ENCODE measurements around the gene TMOD3. TPM values are rescaled to one million over a fixed set of nuclear protein-coding genes. Genes with fewer than 3 reads are reported as not detected.

The TMOD3 gene
- total RNA-seq, 1 donor from 2014 or later = 80.3 TPM

GRCh38 chr15:51846463-51847230 lies 17.2 kb downstream of the TMOD3 start:
- H3K36me3 ChIP-seq (ENCODE audit: control insufficient read depth, insufficient read depth, low read length) = no peaks in the 10 kb centered on the region
- DNase-seq (ENCODE audit: low read depth) = peak; percentile 92
- TF ChIP-seq, protein P1, sequence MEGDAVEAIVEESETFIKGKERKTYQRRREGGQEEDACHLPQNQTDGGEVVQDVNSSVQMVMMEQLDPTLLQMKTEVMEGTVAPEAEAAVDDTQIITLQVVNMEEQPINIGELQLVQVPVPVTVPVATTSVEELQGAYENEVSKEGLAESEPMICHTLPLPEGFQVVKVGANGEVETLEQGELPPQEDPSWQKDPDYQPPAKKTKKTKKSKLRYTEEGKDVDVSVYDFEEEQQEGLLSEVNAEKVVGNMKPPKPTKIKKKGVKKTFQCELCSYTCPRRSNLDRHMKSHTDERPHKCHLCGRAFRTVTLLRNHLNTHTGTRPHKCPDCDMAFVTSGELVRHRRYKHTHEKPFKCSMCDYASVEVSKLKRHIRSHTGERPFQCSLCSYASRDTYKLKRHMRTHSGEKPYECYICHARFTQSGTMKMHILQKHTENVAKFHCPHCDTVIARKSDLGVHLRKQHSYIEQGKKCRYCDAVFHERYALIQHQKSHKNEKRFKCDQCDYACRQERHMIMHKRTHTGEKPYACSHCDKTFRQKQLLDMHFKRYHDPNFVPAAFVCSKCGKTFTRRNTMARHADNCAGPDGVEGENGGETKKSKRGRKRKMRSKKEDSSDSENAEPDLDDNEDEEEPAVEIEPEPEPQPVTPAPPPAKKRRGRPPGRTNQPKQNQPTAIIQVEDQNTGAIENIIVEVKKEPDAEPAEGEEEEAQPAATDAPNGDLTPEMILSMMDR (IDR thresholded peaks at IDR 0.05; ENCODE audit: insufficient read depth, low read length, severe bottlenecking) = no peak
- FAIRE-seq = no peak
- H3K4me3 ChIP-seq (ENCODE audit: low read depth, low read length) = no peak overlapping the region
- H3K27me3 ChIP-seq (ENCODE audit: control insufficient read depth, insufficient read depth, low read length) = no peaks in the 10 kb centered on the region

DNA sequence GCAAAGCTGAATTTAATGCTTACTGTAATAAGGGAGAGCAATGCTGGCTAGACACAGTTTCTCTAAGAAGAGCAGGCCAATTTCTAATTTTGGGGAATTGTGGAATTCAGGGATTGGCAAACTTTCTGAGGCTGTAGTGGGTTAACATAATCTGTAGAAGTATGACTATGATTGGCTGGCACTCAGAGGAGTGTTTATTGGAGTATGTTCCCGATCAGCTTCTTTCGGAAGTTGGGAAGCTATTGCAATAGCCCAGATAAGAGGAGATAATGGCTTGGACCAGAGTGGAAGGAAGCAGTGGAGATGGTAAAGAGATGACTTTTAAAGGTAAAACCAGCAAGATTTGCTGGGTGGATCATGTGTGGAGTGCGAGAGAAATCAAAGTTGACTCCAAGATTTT lies 19.4 kb downstream of the TMOD3 start:
- DNase-seq (ENCODE audit: low read depth) = no peak
- FAIRE-seq = no peak
- Histone ChIP-seq H3K36me3 (ENCODE audit: control insufficient read depth, insufficient read depth, low read length) (no peaks in the 10 kb centered on the region), H3K27me3 (ENCODE audit: control insufficient read depth, insufficient read depth, low read length) (no peaks in the 10 kb centered on the region), H3K4me3 (ENCODE audit: low read depth, low read length) (no peak overlapping the region)
- TF ChIP-seq, protein P1 (IDR thresholded peaks at IDR 0.05; ENCODE audit: insufficient read depth, low read length, severe bottlenecking) = no peak

DNA sequence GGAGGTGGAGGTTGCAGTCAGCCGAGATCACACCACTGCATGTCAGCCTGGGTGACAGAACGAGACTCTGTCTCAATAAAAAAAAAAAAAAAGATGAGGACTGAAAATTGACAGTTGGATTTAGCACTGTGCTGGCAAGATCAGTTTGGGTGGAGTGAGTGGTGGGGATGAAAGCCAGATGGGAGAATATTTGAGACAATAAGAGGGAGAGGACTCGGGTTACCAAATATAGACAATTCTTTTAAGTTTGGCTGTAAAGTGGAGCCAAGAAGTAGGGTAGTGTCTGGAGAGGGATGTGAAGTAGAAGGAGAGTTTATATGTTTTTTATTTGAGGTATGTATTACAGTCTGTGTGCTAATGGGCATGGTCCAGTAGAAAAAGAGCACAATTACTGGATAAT lies 20.4 kb downstream of the TMOD3 start:
- FAIRE-seq (no peak), DNase-seq (ENCODE audit: low read depth) (no peak)
- H3K27me3 ChIP-seq (ENCODE audit: control insufficient read depth, insufficient read depth, low read length) = no peaks in the 10 kb centered on the region
- TF ChIP-seq, protein P1 (IDR thresholded peaks at IDR 0.05; ENCODE audit: insufficient read depth, low read length, severe bottlenecking) = no peak
- H3K36me3 ChIP-seq (ENCODE audit: control insufficient read depth, insufficient read depth, low read length) = no peaks in the 10 kb centered on the region
- H3K4me3 ChIP-seq (ENCODE audit: low read depth, low read length) = no peak overlapping the region

DNA sequence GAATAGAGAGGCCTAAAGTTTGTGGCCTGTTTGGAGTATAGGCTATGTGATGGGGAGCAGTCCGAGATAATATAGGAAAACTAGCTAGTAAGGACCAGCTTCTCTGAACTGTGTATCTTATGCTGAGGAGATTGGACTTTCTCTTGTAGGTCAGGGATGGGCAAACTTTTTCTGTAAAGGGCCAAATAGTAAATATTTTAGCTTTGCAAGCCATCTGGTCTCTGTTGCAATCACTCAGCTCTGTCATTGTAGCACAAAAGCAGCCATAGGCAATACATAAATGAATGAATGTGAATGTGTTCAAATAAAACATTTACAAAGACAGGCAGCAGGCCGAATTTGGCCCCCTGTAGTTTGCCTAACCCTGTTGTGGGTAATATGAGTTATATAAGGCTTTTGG lies 24.5 kb downstream of the TMOD3 start:
- no peak for DNase-seq (ENCODE audit: low read depth)
- Histone ChIP-seq H3K4me3 (ENCODE audit: low read depth, low read length) (no peak overlapping the region), H3K27me3 (ENCODE audit: control insufficient read depth, insufficient read depth, low read length) (no peaks in the 10 kb centered on the region), H3K36me3 (ENCODE audit: control insufficient read depth, insufficient read depth, low read length) (no peaks in the 10 kb centered on the region)
- TF ChIP-seq, protein P1 (IDR thresholded peaks at IDR 0.05; ENCODE audit: insufficient read depth, low read length, severe bottlenecking) = no peak
- no peak for FAIRE-seq

- TF ChIP-seq, protein P1 (IDR thresholded peaks at IDR 0.05; ENCODE audit: insufficient read depth, low read length, severe bottlenecking) = no peak
- no peak for DNase-seq (ENCODE audit: low read depth)
- Histone ChIP-seq H3K27me3 (ENCODE audit: control insufficient read depth, insufficient read depth, low read length) (no peaks in the 10 kb centered on the region), H3K4me3 (ENCODE audit: low read depth, low read length) (no peak overlapping the region), H3K36me3 (ENCODE audit: control insufficient read depth, insufficient read depth, low read length) (peaks cover 2% of the 10 kb centered on the region)
- no peak for FAIRE-seq
These were observed 26.2 kb downstream of the TMOD3 start for GRCh38 chr15:51855612-51856011.
